Cerebellar nuclear complex (tissue), 1 donor: ENCODE results near the gene CCDC157.
"Not testable (repeated sequence)": the region's sequence is repeated elsewhere in the genome, so short reads cannot be mapped to it uniquely, and the experiment has no call there.

Experiments used
- DNase-seq, 2 experiments: peaks; one replicate each; lab custom pipeline; 2025; lab: John Stamatoyannopoulos, UW

The CCDC157 gene

DNA sequence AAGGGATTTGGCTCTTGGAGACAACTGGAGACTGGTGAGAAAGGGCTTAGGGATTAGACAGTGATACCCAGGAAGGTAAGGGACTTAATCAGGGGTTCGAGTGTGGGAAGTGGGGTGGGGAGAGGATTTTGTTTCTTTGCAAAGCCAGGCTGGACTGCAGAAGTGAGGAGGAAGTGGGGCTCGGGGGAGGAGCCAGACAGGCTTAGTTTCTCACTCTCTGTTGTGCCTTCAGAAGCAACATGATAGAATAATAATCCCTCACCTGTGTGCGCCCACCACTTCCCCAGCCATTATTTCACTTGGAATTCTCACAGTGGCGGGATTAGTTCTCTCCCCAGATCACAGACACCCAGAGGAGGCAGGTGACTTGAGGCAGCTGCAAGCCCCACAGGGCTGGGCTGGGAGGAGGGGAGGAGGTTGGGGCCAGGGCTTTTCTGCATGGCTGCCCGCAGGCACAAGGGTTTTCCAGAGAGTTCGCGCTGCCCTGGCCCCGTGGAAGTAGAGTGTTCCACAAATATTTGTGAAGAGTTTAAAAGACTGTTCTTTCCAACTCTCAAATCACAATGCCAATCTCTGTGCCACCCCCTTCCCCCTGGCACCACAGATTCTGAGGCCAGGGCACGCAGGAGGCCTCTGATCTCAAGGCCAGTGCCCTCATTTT is 36.0 kb downstream of the CCDC157 start:
- DNase-seq, result no peak

DNA sequence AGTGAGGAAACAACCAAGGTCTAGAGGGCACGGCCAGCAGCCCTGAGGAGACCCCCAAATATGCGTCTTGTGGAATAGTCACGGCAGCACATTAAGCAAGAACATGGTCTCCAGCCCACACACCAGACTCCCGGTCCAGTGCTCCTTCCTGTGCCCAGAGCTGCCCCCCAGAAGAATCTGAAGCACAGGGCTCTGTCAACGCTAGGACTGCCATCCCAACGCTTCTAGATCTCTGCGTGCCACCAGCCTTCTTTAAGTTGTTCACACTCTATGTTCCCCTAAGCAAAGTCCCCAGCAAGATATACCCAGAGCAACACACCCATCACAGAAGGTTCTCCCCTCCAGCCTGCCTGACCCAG is 36.5 kb downstream of the CCDC157 start:
- no peak for DNase-seq

- no peak for DNase-seq
These were observed 37.1 kb downstream of the CCDC157 start for GRCh38 chr22:30393885-30394284.

GRCh38 chr22:30396871-30397655 is 40.3 kb downstream of the CCDC157 start, which contains the start of gene SEC14L2:
TSS of gene SEC14L2 (plus strand) at chr22:30397018. CDS start at chr22:30397117, 99 bp downstream.
- DNase-seq, result peak in 1 of 2 experiments; percentile 21

- no peak for DNase-seq
These were observed 41.1 kb downstream of the CCDC157 start for GRCh38 chr22:30397656-30398635.

GRCh38 chr22:30398685-30399680 is 42.2 kb downstream of the CCDC157 start:
- no peak for DNase-seq

DNA sequence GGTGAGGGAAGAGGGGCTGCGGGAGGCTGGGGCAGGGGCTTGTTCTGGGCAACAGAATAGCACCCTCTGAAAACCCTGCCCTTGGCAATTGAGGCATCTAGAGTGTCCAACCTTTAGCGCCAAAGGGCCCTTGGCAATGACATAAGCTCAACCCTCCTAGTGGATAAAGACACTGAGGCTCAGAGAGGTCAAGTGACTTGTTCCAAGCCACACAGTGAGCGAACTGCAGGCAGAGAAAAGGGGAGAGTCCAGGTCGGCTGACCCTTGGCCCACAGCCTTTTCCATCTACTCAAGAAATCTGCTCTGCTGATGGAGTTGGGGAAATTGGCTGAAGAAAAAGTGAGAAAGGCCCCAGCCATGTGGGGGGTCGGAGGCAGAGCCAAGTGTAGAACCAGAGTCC is 42.9 kb downstream of the CCDC157 start:
- no peak for DNase-seq

GRCh38 chr22:30400159-30400558 is 43.4 kb downstream of the CCDC157 start:
- no peak for DNase-seq

- DNase-seq, result not testable (repeated sequence)
These were observed 44.2 kb downstream of the CCDC157 start for GRCh38 chr22:30401024-30401423.

DNA sequence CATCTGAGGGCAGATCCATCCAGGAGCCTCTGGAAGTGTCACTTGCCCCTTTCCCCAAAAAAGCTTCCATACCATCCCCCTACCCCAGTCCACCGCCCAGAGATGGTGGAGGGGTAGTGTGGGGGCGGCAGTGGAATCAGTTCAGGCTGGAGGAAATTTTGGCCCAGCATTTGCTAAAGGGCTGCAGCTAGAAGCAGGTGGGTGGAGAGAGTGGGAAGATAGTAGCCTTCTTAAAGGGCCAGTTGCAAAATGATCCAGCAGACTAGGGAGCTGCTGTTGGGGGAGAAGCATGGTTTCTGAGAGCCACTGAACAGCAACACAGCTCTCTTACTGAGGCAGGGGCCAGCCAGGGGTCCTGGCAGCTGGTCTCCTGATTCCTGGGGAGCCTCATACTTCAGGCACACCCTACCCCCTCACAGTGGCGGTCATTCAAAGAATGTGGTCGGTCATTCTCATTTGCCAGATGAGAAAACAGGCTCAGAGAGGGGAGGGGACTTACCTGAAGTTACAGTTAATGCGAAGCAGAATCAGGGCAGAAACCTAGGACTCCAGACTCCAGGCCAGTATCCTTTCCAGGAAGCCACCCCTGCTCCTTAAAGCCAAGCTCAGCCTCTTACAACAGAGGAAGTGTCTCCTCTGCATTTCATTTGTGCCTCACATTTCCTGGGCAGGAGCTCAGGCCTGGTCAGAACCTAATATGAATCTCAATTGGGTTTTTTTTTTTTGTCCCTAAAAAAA is 45.4 kb downstream of the CCDC157 start:
- DNase-seq, result no peak

GRCh38 chr22:30402766-30403104 is 45.9 kb downstream of the CCDC157 start:
- not testable (repeated sequence) for DNase-seq

GRCh38 chr22:30404307-30404706 is 47.5 kb downstream of the CCDC157 start:
- DNase-seq, result no peak

DNA sequence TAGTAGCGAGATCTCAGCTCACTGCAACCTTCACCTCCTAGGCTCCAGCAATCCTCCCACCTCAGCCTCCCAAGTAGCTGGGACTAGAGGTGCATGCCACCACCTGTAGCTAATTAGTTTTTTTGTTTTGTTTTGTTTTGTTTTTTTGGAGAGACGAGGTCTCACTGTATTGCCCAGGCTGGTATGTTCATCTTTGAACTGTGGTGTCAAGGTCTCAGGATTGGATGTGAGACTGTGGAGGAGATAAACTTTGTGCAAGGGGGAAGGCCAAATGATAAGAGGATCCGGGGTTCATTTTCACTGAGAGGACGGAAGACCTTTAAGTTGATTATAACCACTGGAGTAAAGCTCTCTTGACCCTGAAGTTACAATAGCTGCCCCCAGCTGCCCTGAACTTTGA is 48.9 kb downstream of the CCDC157 start:
- DNase-seq, result no peak

- DNase-seq, result no peak
These were observed 49.6 kb downstream of the CCDC157 start for GRCh38 chr22:30406400-30406799.

DNA sequence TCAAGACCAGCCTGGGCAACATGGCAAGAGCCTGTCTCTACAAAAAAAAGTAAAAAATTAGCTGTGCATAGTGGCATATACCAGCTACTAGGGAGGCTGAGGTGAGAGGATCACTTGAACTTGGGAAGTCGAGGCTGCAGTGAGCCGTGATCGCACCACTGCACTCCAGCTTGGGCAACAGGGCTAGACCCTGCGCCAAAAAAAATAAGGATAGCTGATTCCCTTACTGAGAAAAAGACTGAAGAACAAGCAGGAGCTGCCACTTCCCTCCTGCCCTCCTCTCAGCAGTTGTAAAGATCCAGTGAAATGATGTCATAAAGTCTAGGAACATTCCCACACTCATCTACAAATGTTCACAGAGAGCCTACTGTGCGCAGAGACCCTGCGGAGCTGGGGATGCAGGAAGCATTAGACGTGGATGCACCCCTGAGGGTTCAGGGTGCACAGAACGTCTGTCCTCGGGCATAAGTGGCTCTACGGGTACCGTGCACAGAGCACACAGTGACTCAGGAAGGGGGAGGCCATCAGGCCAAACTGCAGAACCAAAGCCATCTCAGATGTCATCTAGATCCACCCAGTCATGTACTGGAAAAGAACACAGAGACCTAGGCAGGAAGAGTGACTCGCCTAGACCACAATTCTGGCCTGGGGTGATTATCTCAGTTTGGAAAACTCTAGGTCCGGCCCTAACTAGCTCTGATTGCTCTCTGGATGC is 51.7 kb downstream of the CCDC157 start:
- DNase-seq, result no peak

DNA sequence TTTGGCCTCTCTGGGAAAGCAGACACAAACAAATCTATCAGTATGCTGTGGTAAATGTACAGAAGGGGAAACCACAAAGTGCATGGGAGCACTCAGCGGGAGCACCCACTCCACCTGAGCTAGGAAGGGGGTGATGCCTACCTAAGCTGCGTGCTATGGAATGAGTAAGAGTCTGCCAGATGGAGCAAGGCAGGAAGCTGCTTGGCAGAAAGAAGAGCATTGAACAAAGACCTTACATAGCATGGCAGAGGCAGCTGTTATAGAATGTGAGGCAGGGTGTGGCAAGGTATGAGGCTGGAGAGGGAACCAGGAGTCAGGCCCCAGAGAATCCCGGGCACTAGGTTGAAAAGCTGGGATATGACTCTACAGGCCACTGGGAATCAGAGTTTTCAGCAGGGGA is 55.0 kb downstream of the CCDC157 start:
- no peak for DNase-seq

DNA sequence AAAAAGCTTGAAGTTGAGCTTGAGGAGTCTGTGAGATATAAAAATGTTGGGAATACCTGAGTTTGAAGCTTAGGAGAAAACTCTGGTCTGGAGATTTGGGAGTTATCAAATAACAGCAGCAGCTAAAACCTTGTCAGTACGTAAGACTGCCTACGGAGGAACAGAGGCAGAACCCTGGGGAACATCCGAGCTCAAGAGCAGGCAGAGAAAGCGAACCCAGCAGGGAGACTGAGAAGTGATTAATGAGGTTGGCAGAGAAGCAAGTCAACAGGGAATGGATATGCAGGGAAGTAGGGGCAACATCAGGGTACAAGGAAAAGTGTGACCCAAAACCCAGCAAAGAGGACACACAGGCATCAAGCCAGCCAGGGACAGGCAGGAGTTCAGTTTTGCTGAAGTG is 56.2 kb downstream of the CCDC157 start:
- no peak for DNase-seq

- no peak for DNase-seq
These were observed 57.1 kb downstream of the CCDC157 start for GRCh38 chr22:30413745-30414524.

DNA sequence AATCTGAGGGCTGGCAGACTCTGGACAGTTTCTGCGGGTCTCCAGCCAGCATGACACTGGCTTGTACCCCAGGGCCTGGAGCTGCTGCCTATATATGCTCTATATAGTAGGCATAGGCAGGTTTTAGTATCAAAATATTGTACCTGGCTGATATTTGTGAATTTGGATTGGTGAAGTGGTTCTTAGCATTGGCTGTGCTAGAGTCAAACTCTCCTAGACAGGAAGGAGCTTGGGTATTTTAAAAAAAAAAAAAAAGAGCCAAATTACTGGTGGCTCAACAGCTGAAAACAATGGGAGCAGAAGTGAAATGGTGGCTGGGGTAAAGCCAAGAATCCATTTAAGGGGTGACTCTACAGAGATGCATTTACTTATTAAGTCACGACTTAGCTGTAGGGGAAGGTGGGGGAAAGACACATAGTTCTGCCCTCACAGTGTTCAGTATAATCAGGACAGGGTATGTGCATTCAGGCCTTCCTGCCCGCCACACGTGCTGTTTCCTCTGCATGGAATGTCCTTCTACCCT is 57.8 kb downstream of the CCDC157 start:
- DNase-seq, result no peak
